ENCODE measurements around the gene TMEM150A. TPM values are rescaled to one million over a fixed set of nuclear protein-coding genes. Genes with fewer than 3 reads are reported as not detected.

The TMEM150A gene, protein sequence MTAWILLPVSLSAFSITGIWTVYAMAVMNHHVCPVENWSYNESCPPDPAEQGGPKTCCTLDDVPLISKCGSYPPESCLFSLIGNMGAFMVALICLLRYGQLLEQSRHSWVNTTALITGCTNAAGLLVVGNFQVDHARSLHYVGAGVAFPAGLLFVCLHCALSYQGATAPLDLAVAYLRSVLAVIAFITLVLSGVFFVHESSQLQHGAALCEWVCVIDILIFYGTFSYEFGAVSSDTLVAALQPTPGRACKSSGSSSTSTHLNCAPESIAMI
- total RNA-seq, result 10 to 100 TPM; 12.7 to 14.9 TPM
- long read RNA-seq, transcript TMEM150A-202 (8 exons, 1,518 nt), result major isoform, 8 of 25 reads
- long read RNA-seq, transcript TMEM150A-203 (7 exons, 1,776 nt), result minor isoform, 5 of 25 reads
- long read RNA-seq, partial matches to known transcripts, result 2 of 25 reads
- long read RNA-seq, other reads (novel, unspliced or antisense), result 8 of 25 reads

DNA sequence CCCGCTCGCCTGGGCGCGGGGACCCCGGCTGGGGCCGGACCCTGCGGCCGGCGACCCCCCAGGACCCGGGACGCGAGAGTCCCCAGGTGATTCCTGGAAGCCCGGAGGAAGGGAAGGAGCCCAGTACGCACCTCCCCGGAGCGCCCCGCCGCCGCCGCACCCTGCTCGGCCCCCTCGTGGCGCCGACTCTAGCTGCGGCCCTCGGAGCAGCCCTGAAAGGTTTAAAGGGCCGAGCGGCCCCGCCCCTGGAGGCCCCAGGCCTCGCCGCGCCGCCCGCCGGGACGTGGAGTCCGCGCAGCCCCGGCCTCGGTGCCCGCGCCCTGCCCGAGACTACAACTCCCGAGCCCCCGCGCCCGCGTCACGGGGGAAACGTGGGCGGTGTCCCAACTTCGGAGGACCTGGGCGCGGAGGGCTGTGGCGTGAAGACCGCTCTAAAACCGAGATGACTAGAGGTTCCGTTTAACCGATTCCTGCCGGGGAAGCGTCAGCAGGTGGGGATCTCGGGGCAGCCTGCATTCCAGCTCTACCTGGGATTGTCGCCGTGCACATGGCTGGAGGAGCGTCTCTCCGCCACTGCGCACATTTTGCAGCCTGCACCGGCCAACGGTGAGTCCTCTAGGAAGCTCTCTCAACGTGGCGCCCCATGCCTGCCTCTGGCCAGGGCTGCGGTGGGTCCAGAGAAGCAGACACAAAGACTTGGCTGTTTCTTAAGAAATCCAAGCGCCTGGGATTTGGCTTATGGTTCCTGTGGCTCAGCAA, at the start of gene TMEM150A:
Gene TMEM150A, minus strand, starts transcription at position 223 of the 759 bp plus-strand sequence. CDS start 750 bp downstream, outside the sequence.
- intact Hi-C loops (cut with DNase I), result loop anchor here in 1 of 2 donors (5.0 kb wide), 1 partner anchor 40 kb away; the partner anchor contains the start of gene GGCX
- ATAC-seq, result peak; percentile 97

DNA sequence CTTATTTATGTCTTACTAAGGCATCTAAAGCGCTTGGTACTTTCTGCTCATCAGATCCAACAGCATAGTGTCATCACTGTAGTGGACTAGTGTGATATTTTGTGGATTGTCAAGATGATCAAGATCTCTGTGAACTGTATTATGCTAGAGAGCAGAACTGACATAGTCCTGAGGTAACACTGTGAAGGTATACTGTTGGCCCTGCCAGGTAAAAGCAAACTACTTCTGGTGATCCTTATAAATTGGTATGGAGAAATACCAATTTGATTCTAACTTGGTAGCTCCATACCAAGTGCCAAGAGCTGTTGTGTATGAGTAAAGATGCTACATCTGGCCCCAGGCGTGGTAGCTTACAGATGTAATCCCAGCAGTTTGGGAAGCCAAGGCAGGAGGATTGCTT, 49.6 kb upstream of the TMEM150A start:
- intact Hi-C loops (cut with DNase I), result loop anchor here in 1 of 2 donors (10.0 kb wide), 1 partner anchor 53 kb away; no protein-coding TSS in a partner anchor
- DNase-seq (no peak), ATAC-seq (no peak)

More for the DNA sequence above, at the start of gene TMEM150A:
- DNase-seq, result peak; percentile 97

DNA sequence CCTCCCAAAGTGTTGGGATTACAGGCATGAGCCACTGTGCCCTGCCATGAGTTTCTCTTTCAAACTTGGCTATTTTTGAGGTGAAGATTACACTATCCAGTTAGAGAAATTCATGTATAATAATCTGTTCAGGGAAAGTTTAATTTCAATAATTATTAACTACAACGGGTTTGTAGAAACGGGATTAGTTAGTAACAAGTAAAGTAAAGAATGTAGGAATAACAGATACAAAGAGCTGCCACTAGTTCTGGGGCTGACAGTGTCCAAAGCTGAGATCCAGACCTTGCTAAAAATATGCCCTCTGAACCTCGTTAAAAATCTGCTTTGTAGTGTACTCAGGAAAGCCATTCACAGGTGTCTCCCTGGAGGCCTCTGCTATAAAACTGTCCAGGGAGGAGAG, 48.6 kb upstream of the TMEM150A start:
- DNase-seq, result no peak
- intact Hi-C loops (cut with DNase I), result loop anchor here in 1 of 2 donors (10.0 kb wide), 1 partner anchor 54 kb away; no protein-coding TSS in a partner anchor
- ATAC-seq, result no peak

DNA sequence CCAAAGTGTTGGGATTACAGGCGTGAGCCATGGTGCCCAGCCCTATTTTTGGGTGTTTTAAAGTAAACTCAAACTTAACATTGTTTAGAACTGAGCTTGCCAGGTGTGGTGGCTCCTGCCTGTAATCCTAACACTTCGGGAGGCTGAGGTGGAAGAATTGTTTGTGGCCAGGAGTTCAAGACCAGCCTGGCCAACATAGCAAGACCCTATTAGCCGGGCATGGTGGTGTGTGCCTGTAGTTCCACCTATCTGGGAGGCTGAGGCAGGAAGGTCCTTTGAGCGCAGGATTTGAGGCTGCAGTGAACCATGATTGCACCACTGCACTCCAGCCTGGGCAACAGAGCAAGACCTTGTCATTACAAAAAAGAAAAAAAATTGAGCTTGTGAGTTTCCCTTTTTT, 48.0 kb upstream of the TMEM150A start:
- intact Hi-C loops (cut with DNase I), result loop anchor here in 1 of 2 donors (10.0 kb wide), 1 partner anchor 54 kb away; no protein-coding TSS in a partner anchor
- DNase-seq, result no peak

DNA sequence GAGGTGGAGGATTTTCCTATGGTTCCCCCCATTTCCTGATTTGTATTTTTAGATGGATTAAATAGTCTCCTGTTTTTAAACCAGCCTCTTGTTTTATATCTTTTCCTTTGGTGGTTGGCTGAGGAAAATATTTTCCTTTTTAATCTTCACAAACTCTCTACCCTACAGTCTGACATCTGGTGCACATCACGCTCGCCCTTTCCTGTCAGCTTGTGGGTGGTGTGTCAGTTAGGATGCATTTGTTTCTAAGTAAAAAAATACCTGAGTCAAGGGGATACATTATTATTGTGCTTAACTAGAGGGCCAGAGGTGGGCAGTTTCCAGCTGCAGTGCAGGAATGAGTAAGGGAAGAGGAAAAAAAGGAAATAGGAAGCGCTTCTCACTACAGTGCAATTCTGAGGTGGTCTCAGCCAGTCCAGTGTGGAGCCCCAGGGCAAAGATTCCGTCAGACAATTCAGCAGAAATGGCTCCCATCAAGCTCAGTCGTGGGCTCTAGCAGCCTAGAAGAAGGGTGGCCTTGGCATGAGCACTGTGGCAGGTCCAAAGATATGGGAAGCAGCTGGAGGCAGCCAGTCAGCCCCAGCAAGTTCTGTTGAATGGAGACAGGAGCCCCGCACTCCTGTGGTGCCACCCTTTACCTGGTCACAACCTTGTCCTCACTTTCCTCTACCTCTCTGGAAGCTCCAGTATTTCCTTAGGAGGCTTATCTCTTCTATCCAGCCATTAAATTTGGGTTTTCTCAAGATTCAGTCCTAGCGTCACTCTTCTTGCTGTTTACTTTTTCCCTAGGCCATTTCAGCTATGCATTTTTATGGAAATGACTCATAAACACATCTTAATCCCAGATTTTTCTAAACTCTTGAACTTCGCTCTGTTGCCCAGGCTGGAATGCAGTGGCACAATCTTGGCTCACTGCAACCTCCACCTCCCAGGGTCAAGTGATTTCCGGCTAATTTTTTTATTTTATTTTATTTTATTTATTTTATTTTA, 47.0 kb upstream of the TMEM150A start:
- ATAC-seq, result peak in 1 of 2 donors; percentile 51
- intact Hi-C loops (cut with DNase I), result loop anchor here in 1 of 2 donors (10.0 kb wide), 2 partner anchors 55 to 165 kb away; no protein-coding TSS in a partner anchor
- DNase-seq, result no peak

More for the DNA sequence above, 48.0 kb upstream of the TMEM150A start:
- ATAC-seq, result no peak

DNA sequence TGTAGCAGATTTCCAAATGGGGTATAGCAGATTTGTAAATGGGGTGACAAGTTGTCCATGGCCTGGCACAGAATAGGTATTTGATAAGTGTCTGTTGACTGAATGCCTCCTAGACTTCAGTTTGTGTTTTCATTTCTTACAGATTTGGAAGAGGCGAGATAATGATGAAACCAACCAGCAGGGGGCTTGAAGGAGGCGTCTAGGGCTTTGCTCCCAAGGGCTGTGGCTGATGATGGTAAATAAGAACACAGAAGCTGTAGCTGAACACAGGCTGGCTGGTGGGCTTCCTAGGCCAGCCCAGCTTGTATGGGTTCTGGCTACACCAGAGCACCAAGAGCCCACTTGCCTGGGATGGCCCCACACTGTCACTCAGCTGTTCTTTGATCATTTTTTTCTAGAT, 46.1 kb upstream of the TMEM150A start:
- peak in 1 of 2 donors; percentile 18 for ATAC-seq
- DNase-seq, result no peak
- intact Hi-C loops (cut with DNase I), result loop anchor here in 1 of 2 donors (10.0 kb wide), 1 partner anchor 166 kb away; no protein-coding TSS in a partner anchor

DNA sequence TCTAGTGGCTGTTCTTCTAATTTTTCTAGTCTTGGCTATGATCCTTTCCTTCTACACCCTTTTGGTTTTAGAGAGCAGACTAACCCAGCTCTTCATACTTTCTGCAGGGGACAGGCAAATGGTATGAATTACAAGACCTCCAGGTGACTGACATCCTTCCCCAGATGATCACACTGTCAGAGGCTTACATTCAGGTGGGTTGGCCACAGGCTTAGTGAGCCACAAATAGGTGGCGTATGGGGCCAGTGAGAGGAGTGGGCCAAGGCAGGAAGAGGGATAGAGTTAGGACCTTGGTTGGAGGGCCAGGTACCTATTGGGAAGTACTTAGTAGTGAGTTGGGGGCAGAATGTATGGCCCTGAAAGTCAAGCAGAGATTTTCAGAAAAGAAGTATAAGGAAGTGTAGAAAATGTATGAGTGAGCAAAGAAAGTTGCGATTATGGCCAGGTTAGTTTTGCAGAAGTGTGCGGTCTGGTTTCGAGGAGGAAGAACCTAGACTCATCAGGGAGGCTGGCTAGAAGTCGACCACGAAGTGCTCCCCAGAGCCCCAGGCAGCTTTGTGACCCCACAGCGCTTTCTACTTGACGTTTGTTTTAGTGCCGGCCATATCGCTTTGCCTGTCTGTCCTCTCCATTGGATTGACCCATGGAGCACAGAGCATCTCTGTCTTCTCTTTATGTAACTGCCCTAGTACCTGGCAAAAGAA, 45.5 kb upstream of the TMEM150A start:
- DNase-seq (no peak), ATAC-seq (no peak)
- intact Hi-C loops (cut with DNase I), result loop anchor here in 1 of 2 donors (10.0 kb wide), 1 partner anchor 167 kb away; no protein-coding TSS in a partner anchor

DNA sequence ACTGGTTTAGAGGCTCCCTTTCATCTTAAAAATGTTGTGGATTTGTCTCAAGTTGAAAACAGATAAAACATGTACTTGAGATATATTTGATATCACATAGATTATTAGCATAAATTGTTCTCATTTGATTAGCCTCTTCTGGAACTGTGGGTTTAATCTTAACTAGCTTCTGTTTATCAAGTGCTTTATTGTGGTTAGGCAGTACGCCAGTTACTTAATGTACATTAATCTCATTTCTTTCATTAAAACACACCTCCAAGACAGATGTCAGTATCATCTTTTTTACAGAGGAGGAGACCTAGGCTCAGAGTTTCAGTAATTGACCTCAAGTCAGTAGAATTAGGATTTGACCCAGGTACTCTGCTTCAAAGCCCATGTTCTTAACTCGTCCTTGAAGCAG, 43.7 kb upstream of the TMEM150A start:
- DNase-seq (no peak), ATAC-seq (no peak)
- intact Hi-C loops (cut with DNase I), result loop anchor here in 1 of 2 donors (10.0 kb wide), 1 partner anchor 169 kb away; no protein-coding TSS in a partner anchor

DNA sequence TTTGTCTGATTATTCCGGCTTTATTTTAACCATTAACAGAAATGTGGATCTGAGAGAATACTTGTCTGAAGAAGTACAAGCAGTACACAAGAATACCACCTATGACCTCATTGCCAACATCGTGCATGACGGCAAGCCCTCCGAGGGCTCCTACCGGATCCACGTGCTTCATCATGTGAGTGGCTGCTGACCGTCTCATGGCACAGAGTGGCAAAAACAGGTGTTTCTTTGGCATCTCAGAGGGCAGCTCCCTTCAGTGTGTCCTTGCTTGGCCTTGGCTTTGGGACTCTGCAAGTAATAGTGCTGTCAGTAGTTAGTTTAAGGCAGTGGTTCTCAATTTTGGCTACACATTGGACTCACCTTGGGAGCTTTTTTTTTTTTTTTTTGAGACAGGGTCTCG, 42.4 kb upstream of the TMEM150A start:
- ATAC-seq, result no peak
- intact Hi-C loops (cut with DNase I), result loop anchor here in 1 of 2 donors (10.0 kb wide), 1 partner anchor 170 kb away; no protein-coding TSS in a partner anchor
- DNase-seq, result no peak

DNA sequence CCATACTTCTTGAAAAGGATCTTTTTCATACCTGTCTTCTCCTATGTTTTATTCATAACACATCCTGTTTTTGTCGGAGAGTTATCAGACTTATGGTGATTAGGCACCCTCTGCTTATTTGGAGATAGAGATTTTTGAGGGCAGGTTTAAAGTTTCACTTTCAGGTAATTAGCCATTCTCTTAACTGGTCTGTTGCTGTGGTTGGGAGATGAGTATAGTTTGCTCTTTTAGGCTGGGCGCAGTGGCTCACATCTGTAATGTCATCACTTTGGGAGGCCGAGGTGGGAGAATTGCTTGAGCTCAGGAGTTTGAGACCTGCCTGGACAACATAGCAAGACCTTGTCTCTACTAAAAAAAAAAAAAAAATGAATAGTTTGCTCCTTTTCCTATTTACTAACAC, 40.2 kb upstream of the TMEM150A start:
- DNase-seq (no peak), ATAC-seq (no peak)
- intact Hi-C loops (cut with DNase I), result loop anchor here in 1 of 2 donors (10.0 kb wide), 1 partner anchor 172 kb away; no protein-coding TSS in a partner anchor

DNA sequence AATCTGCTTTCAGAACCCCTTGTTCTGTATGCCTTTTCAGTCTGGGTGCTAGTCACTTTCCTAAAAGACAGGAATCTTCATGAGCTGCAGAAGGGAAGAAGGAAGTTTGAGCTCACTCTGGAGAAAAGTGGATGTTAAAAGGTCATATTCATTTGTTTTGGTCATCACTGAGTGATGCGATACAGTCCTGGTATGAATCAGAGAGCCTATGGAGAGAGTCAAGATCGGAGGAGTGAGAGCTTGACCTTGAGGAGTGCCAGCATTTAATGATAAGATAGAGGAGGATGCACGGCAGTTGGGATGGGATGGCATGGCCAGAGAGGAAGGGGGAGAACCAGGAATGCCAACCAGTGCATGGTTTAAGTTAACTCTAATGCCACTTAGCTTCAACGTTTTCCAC, 33.1 kb upstream of the TMEM150A start:
- intact Hi-C loops (cut with DNase I), result loop anchor here in 1 of 2 donors (5.0 kb wide), 2 partner anchors 72 to 177 kb away; no protein-coding TSS in a partner anchor
- ATAC-seq (peak in 1 of 2 donors; percentile 72), DNase-seq (no peak)

DNA sequence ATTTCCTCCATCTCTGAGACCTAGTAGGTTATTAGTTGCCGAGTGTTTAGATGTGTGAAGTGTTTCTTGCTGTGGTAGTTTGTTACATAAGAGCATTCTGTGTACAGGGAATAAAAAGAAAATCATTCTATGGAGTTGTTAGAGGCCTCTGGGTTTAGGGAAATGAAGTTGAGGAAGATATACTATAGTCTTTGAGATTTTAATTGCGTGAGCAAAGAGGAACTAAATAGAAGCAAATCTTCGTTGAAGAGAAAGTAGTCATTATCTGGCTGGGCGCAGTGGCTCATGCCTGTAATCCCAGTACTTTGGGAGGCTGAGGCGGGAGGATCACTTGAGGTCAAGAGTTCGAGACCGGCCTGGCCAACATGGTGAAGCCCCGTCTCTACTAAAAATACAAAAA, 32.5 kb upstream of the TMEM150A start:
- no peak for ATAC-seq
- DNase-seq, result no peak
- intact Hi-C loops (cut with DNase I), result loop anchor here in 1 of 2 donors (5.0 kb wide), 2 partner anchors 72 to 177 kb away; no protein-coding TSS in a partner anchor

DNA sequence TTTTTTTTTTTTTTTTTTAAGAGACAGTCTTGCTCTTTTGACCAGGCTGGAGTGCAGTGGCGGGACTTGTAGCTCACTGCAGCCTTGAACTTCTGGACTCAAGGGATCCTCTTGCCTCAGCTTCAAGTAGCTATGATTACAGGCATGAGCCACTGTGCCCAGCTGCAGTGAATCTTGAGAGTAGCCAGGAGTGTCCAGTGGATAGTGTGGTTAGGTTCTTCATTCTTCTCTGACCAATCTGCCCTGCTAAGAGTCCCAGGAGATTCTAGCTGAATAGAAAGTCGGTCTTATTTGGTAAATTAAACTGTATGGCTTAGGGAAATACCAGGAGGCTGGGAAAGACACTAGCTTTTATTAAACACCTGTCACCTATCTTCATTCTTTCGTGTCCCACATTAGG, 28.8 kb upstream of the TMEM150A start:
- intact Hi-C loops (cut with DNase I), result no loop called here
- DNase-seq (no peak), ATAC-seq (no peak)

DNA sequence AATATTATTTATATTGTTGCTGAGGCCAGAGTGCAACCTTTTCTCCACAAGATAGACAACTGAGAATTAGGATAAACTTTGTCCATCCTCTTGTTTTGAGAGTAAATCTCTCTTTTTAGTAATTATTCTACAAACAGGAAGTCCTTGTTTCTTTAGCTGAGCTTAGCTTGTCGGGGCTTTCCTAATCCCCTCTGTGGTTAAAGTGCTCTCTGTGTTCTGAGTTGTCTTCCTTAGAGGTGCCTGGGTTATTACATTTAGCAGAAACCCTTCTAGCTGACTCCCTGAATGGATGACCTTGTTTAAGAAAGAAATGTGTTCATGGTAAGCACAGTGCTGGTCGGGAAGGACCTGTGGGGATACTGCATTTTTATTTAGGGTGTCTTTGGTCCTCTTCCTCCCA, 26.2 kb upstream of the TMEM150A start:
- intact Hi-C loops (cut with DNase I), result no loop called here
- no peak for ATAC-seq
- no peak for DNase-seq

DNA sequence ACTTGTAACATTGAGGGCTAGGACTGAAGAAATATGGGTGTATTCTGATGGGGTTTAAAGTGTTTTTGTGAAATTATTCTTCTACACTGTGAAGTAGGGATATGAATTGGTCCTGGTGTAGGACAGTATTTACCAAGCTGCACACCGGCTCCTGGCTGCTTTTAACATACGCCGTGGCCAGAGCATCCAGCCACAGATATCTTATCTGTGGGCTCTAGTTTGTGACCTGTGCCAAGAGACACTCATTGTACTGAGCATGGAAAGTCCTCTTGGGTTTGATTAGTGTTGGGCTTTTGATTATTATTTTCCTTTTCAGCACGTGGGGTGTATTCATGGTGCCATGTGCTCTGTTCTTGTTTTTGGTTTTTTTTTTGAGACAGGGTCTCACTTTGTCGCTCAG, 21.5 kb upstream of the TMEM150A start:
- peak; percentile 72 to 73 for ATAC-seq
- DNase-seq, result no peak
- intact Hi-C loops (cut with DNase I), result no loop called here

DNA sequence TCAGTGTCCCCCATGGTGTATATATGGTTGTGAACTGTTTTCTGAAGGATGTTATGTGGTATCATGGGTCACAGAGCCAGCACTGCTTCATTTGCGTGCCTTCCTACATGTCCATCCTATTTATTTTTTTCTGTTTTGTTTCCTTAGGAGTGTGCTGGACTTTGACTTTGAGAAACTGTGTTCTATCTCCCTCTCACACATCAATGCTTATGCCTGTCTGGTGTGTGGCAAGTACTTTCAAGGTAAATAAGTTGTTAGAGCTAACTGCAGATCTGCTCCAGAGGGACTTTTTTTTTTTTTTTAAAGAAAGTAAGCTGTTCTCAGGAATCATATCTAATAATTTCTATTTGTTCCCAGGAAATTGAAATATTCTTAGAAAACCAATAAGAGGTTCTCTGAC, 18.8 kb upstream of the TMEM150A start:
- DNase-seq (no peak), ATAC-seq (no peak)
- intact Hi-C loops (cut with DNase I), result no loop called here

DNA sequence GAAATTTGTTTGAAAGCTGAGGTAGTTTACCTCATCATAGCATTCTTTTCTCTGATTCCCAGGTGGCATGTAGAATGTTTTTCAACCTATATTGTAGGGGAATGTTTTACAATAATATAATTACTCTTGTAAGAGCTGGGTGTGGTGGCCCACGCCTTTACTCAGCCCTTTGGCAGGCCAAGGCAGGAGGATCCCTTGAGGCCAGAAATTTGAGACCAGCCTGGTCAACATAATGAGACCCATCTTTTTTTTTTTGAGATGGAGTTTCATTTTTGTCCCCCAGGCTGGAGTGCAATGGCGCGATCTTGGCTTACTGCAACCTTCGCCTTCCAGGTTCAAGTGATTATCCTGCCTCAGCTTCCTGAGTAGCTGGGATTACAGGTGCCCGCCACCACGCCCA, 17.1 kb upstream of the TMEM150A start:
- intact Hi-C loops (cut with DNase I), result no loop called here
- ATAC-seq (no peak), DNase-seq (no peak)

Measured in left cardiac atrium (tissue), 4 donors.